HepG2 (cell line): Measurements from ENCODE around the gene SFXN5. TPM values are rescaled to one million over a fixed set of nuclear protein-coding genes. Genes with fewer than 3 reads are reported as not detected.
A peak's percentile ranks its signal among the peaks of the same experiment; 100 is the strongest.

Experiments
- ARHGAP35 ChIP-seq: sonication (generic); formaldehyde crosslinking; IDR thresholded peaks from 2 replicates; pipeline ENCODE4 v1.9.0; 2022; ENCODE audit warnings: mild to moderate bottlenecking, inconsistent platforms, moderate library complexity, missing genetic modification reagents, borderline replicate concordance
- ATRX ChIP-seq: sonication (generic); formaldehyde crosslinking; IDR thresholded peaks from 2 replicates; pipeline ENCODE4 v1.4.0; 2020; ENCODE audit warnings: missing genetic modification reagents, borderline replicate concordance
- ELF3 ChIP-seq: IDR thresholded peaks from 2 replicates; pipeline ENCODE4 v1.6.1; 2016; ENCODE audit warnings: missing genetic modification reagents, missing compliant biosample characterization
- KAT7 ChIP-seq: IDR thresholded peaks from 2 replicates; pipeline ENCODE4 v1.6.1; 2018; ENCODE audit warnings: borderline replicate concordance, missing compliant biosample characterization
- KLF15 ChIP-seq: sonication (generic); formaldehyde crosslinking; IDR thresholded peaks from 2 replicates; pipeline ENCODE4 v1.8.1; 2023; ENCODE audit warnings: borderline replicate concordance, mild to moderate bottlenecking, inconsistent platforms, missing genetic modification reagents, mixed read lengths
- MXD4 ChIP-seq: IDR thresholded peaks from 2 replicates; pipeline ENCODE4 v1.6.1; 2016; ENCODE audit warnings: mild to moderate bottlenecking, missing biosample characterization, missing genetic modification reagents
- NPAS2 ChIP-seq: sonication (generic); formaldehyde crosslinking; IDR thresholded peaks from 2 replicates; pipeline ENCODE4 v1.8.0; 2022; ENCODE audit warnings: mild to moderate bottlenecking, missing genetic modification reagents, borderline replicate concordance
- PHF21A ChIP-seq: sonication (generic); formaldehyde crosslinking; IDR thresholded peaks from 2 replicates; pipeline ENCODE4 v1.5.0; 2020; ENCODE audit warnings: mild to moderate bottlenecking, missing genetic modification reagents
- PRPF4 ChIP-seq: fragments of 200-400 bp; formaldehyde crosslinking; IDR thresholded peaks from 2 replicates; pipeline ENCODE4 v1.6.1; 2016; ENCODE audit warnings: low read length, low read depth; ENCODE audit not compliant: poor library complexity, severe bottlenecking
- ZEB1 ChIP-seq: IDR thresholded peaks from 2 replicates; pipeline ENCODE4 v1.6.1; 2012; ENCODE audit warnings: mild to moderate bottlenecking, low read depth, inconsistent platforms; ENCODE audit not compliant: insufficient replicate concordance
- ZFP62 ChIP-seq: sonication (generic); formaldehyde crosslinking; IDR thresholded peaks from 2 replicates; pipeline ENCODE4 v1.4.0; 2020; ENCODE audit warnings: missing genetic modification reagents
- ZNF136 ChIP-seq: sonication (generic); formaldehyde crosslinking; IDR thresholded peaks from 2 replicates; pipeline ENCODE4 v1.8.1; 2022; ENCODE audit warnings: low read depth, mild to moderate bottlenecking, moderate library complexity, missing genetic modification reagents
- ZNF205 ChIP-seq: IDR thresholded peaks from 2 replicates; pipeline ENCODE4 v1.6.1; 2018; ENCODE audit warnings: missing biosample characterization, missing genetic modification reagents
- ZNF383 ChIP-seq: sonication (generic); formaldehyde crosslinking; IDR thresholded peaks from 2 replicates; pipeline ENCODE4 v1.4.0; 2020; ENCODE audit warnings: missing genetic modification reagents, mild to moderate bottlenecking, borderline replicate concordance
- ZNF484 ChIP-seq: sonication (generic); formaldehyde crosslinking; IDR thresholded peaks from 2 replicates; pipeline ENCODE4 v1.5.1; 2020; ENCODE audit warnings: mild to moderate bottlenecking, low read depth, missing genetic modification reagents, borderline replicate concordance
- ZNF569 ChIP-seq: sonication (generic); formaldehyde crosslinking; IDR thresholded peaks from 2 replicates; pipeline ENCODE4 v1.5.0; 2020; ENCODE audit warnings: mild to moderate bottlenecking, missing genetic modification reagents, moderate library complexity, borderline replicate concordance
- polyA plus RNA-seq, 8 experiments: library from polyadenylated mRNA; depleted of rRNA in 3 of 8; stranded (reverse) in 7 of 8; unstranded in 1 of 8; fragments of >200 nt; fragmentation: Illumina TruSeq in 4 of 8; extraction: Trizol in 4 of 8; gene quantifications; 2 replicates each; pipeline versions ENCODE4 v1.2.1 to v1.2.3, GENCODE V29; 2011 to 2016; ENCODE audit warnings: low read depth in 4 of 8, missing spikeins in 1 of 8, mixed read lengths in 1 of 8; ENCODE audit not compliant: insufficient read depth in 1 of 8
- total RNA-seq, 5 experiments: library from RNA; depleted of rRNA; stranded (reverse); fragments of >200 nt; fragmentation: Illumina TruSeq; extraction: Trizol; gene quantifications; 2 replicates each; pipeline ENCODE4 v1.2.3, GENCODE V29; 2016; ENCODE audit warnings: low read depth in 1 of 5
- TF ChIP-seq, protein P1 (sequence below): sonication (generic); formaldehyde crosslinking; IDR thresholded peaks from 2 replicates; pipeline ENCODE4 v1.4.0; 2020; ENCODE audit warnings: missing genetic modification reagents
- TF ChIP-seq, protein P2 (sequence below): IDR thresholded peaks from 2 replicates; pipeline ENCODE4 v1.6.1; 2016; ENCODE audit warnings: missing genetic modification reagents, missing compliant biosample characterization
- TF ChIP-seq, protein P3 (sequence below): sonication (generic); formaldehyde crosslinking; IDR thresholded peaks from 2 replicates; pipeline ENCODE4 v1.5.0; 2020; ENCODE audit warnings: missing genetic modification reagents
- TF ChIP-seq, protein P4 (sequence below): sonication (generic); formaldehyde crosslinking; IDR thresholded peaks from 2 replicates; pipeline ENCODE4 v1.5.1; 2020; ENCODE audit warnings: mild to moderate bottlenecking, missing genetic modification reagents
- TF ChIP-seq, protein P5 (sequence below): sonication (generic); formaldehyde crosslinking; IDR thresholded peaks from 2 replicates; pipeline ENCODE4 v1.5.0; 2020; ENCODE audit warnings: missing genetic modification reagents, mild to moderate bottlenecking, borderline replicate concordance

SFXN5 gene
- total and polyA plus RNA-seq, 2 of the 13 experiments (the other 11 are each of a cell fraction or from before 2014, with no cell fraction given): 34.9 to 37.4 TPM

DNA sequence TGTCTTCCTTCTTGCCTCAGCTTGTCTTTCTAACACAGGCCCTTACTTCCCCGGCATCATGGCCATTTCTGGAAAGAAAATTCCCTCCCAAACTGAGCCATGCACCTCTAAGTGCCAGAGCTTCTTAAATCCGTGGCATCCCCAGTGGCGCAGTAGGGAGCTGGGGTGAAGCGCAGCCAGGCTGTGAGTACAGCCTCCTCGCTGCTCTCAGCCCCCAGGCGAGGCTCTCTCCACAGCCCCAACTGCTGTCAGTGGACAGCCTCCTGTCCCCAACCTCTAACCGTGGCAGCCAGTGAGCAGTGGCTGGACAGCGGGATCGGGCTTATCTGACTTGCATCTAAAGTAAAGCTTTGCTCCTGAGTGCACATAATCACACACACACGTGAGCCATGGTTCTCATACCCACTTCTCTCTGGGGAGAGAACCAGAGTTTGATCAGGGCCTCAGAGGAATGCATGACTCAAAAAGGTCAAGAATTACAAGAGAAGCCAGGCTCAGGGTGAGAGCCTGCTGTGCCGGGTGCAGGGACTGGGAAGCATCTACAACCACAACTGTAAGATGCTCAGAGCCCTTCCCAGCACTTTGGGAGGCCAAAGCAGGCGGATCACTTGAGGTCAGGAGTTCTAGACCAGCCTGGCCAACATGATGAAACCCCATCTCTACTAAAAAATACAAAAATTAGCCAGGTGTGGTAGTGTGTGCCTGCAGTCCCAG lies 50.7 kb downstream of the SFXN5 start (continued):
- TF ChIP-seq, protein P1, sequence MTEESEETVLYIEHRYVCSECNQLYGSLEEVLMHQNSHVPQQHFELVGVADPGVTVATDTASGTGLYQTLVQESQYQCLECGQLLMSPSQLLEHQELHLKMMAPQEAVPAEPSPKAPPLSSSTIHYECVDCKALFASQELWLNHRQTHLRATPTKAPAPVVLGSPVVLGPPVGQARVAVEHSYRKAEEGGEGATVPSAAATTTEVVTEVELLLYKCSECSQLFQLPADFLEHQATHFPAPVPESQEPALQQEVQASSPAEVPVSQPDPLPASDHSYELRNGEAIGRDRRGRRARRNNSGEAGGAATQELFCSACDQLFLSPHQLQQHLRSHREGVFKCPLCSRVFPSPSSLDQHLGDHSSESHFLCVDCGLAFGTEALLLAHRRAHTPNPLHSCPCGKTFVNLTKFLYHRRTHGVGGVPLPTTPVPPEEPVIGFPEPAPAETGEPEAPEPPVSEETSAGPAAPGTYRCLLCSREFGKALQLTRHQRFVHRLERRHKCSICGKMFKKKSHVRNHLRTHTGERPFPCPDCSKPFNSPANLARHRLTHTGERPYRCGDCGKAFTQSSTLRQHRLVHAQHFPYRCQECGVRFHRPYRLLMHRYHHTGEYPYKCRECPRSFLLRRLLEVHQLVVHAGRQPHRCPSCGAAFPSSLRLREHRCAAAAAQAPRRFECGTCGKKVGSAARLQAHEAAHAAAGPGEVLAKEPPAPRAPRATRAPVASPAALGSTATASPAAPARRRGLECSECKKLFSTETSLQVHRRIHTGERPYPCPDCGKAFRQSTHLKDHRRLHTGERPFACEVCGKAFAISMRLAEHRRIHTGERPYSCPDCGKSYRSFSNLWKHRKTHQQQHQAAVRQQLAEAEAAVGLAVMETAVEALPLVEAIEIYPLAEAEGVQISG (CRISPR knock-in tag): peak; percentile 55
- TF ChIP-seq, protein P2, sequence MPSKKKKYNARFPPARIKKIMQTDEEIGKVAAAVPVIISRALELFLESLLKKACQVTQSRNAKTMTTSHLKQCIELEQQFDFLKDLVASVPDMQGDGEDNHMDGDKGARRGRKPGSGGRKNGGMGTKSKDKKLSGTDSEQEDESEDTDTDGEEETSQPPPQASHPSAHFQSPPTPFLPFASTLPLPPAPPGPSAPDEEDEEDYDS (CRISPR knock-in tag): no peak; the same call in 1 of the 2 replicates
- TF ChIP-seq KAT7 (0 out of 2 replicates have a peak, but pooled peaks have one; percentile 45), ARHGAP35 (CRISPR knock-in tag) (no peak; the same call in 1 of the 2 replicates), PHF21A (CRISPR knock-in tag) (peak; percentile 77; the same call in 1 of the 2 replicates), ZNF484 (CRISPR knock-in tag) (no peak), ZNF383 (no peak), ZFP62 (CRISPR knock-in tag) (no peak), ZNF205 (CRISPR knock-in tag) (no peak; the same call in 1 of the 2 replicates), PRPF4 (no peak), ATRX (CRISPR knock-in tag) (no peak), ZNF569 (CRISPR knock-in tag) (no peak), MXD4 (peak; percentile 8; the same call in 1 of the 2 replicates), ELF3 (peak; percentile 75), ZEB1 (no peak), KLF15 (CRISPR knock-in tag) (no peak), NPAS2 (CRISPR knock-in tag) (no peak), ZNF136 (CRISPR knock-in tag) (no peak)
- TF ChIP-seq, protein P3, sequence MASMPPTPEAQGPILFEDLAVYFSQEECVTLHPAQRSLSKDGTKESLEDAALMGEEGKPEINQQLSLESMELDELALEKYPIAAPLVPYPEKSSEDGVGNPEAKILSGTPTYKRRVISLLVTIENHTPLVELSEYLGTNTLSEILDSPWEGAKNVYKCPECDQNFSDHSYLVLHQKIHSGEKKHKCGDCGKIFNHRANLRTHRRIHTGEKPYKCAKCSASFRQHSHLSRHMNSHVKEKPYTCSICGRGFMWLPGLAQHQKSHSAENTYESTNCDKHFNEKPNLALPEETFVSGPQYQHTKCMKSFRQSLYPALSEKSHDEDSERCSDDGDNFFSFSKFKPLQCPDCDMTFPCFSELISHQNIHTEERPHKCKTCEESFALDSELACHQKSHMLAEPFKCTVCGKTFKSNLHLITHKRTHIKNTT (CRISPR knock-in tag): no peak
- TF ChIP-seq, protein P4, sequence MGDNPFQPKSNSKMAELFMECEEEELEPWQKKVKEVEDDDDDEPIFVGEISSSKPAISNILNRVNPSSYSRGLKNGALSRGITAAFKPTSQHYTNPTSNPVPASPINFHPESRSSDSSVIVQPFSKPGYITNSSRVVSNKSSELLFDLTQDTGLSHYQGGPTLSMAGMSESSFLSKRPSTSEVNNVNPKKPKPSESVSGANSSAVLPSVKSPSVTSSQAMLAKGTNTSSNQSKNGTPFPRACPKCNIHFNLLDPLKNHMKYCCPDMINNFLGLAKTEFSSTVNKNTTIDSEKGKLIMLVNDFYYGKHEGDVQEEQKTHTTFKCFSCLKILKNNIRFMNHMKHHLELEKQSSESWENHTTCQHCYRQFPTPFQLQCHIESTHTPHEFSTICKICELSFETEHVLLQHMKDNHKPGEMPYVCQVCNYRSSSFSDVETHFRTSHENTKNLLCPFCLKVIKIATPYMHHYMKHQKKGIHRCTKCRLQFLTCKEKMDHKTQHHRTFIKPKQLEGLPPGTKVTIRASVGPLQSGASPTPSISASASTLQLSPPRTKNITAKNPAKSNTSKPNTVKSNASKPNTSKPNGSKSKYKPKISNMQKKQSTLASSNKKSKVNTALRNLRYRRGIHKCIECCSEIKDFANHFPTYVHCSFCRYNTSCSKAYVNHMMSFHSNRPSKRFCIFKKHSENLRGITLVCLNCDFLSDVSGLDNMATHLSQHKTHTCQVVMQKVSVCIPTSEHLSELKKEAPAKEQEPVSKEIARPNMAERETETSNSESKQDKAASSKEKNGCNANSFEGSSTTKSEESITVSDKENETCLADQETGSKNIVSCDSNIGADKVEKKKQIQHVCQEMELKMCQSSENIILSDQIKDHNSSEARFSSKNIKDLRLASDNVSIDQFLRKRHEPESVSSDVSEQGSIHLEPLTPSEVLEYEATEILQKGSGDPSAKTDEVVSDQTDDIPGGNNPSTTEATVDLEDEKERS (CRISPR knock-in tag): peak; percentile 93
- TF ChIP-seq, protein P5, sequence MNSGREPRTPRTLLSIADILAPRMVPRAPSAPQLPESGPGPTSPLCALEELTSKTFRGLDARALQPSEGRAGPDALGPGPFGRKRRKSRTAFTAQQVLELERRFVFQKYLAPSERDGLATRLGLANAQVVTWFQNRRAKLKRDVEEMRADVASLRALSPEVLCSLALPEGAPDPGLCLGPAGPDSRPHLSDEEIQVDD (CRISPR knock-in tag): no peak
